PC-9 (cell line): ENCODE measurements around the gene INPPL1. TPM values are rescaled to one million over a fixed set of nuclear protein-coding genes. Genes with fewer than 3 reads are reported as not detected.

Experiments used
- BruUV-seq: library from RNA; stranded (reverse); fragments of 400-500 nt; replicated peaks from 2 replicates; lab custom pipeline; 2021; lab: Mats Ljungman, UMichigan
- CTCF ChIA-PET: fragments of 300-600 bp; sonication (Branson Sonifier 250); formaldehyde crosslinking; loops from one replicate; lab custom pipeline; 2022; ENCODE audit warnings: antibody characterized with exemption; lab: Charles Lee
- POLR2A ChIA-PET: fragments of 300-600 bp; sonication (Branson Sonifier 250); formaldehyde crosslinking; loops from one replicate; lab custom pipeline; 2022; ENCODE audit warnings: antibody characterized with exemption; ENCODE audit not compliant: unreplicated experiment; lab: Charles Lee
- DNase-seq, 2 experiments: peaks; one replicate each; pipeline versions ENCODE4 v3.0.0 to v3.0.0-alpha.2; 2015 to 2022; ENCODE audit warnings: mixed read lengths in 1 of 2
- H2AFZ ChIP-seq: fragments of 200-600 bp; sonication (generic); 2 replicates; pipeline ENCODE4 v1.8.1; 2017; ENCODE audit warnings: antibody characterized with exemption
- H3F3A ChIP-seq: fragments of 200-600 bp; sonication (generic); 2 replicates; pipeline ENCODE4 v1.8.1; 2017; ENCODE audit warnings: antibody characterized with exemption, mild to moderate bottlenecking, low read depth; ENCODE audit not compliant: insufficient read depth
- H3K27ac ChIP-seq: fragments of 200-600 bp; sonication (generic); 2 replicates; pipeline ENCODE4 v1.6.1; 2016; ENCODE audit warnings: mixed run types
- H3K27me3 ChIP-seq: fragments of 200-600 bp; sonication (generic); 2 replicates; pipeline ENCODE4 v1.6.1; 2016; ENCODE audit warnings: low read depth, mixed run types; ENCODE audit not compliant: insufficient read depth
- H3K36me3 ChIP-seq: fragments of 200-600 bp; sonication (generic); 2 replicates; pipeline ENCODE4 v1.6.1; 2016; ENCODE audit warnings: low read depth, mixed run types
- H3K4me1 ChIP-seq: fragments of 200-600 bp; sonication (generic); replicated peaks from 2 replicates; pipeline ENCODE4 v1.6.1; 2016; ENCODE audit warnings: mixed run types; ENCODE audit not compliant: insufficient read depth
- H3K4me2 ChIP-seq: fragments of 200-600 bp; sonication (generic); 2 replicates; pipeline ENCODE4 v1.6.1; 2017; ENCODE audit warnings: mixed run types
- H3K4me3 ChIP-seq: fragments of 200-600 bp; sonication (generic); 2 replicates; pipeline ENCODE4 v1.6.1; 2016; ENCODE audit warnings: mixed run types
- H3K79me2 ChIP-seq: fragments of 200-600 bp; sonication (generic); 2 replicates; pipeline ENCODE4 v1.6.1; 2017; ENCODE audit warnings: low read depth, mixed run types
- H3K9me2 ChIP-seq: fragments of 200-600 bp; sonication (generic); 2 replicates; pipeline ENCODE4 v1.8.1; 2017; ENCODE audit warnings: mild to moderate bottlenecking; ENCODE audit not compliant: insufficient read depth
- H3K9me3 ChIP-seq: fragments of 200-600 bp; sonication (generic); 2 replicates; pipeline ENCODE4 v1.8.1; 2016; ENCODE audit warnings: low read depth; ENCODE audit not compliant: insufficient read depth
- H4K20me1 ChIP-seq: fragments of 200-600 bp; sonication (generic); 2 replicates; pipeline ENCODE4 v1.8.1; 2017; ENCODE audit not compliant: insufficient read depth
- EZH2 ChIP-seq: fragments of 200-600 bp; sonication (generic); IDR thresholded peaks from 2 replicates; pipeline ENCODE4 v1.8.0; 2017; ENCODE audit warnings: antibody characterized with exemption, low read depth
- intact Hi-C: fragments of 100-400 bp; cut with micrococcal nuclease; formaldehyde crosslinking; loops from one replicate; pipeline ENCODE4 v1.10.0; 2022; ENCODE audit not compliant: unreplicated experiment
- total RNA-seq: library from RNA; stranded (reverse); gene quantifications from 2 replicates; pipeline ENCODE4 v1.2.3, GENCODE V29; 2021
- TF ChIP-seq, protein P1 (sequence below): fragments of 200-600 bp; sonication (generic); conservative IDR thresholded peaks from 2 replicates; pipeline ENCODE4 v1.6.1; 2017; ENCODE audit warnings: mixed run types, antibody characterized with exemption, mild to moderate bottlenecking, moderate library complexity

Gene INPPL1
- total RNA-seq, 1 experiment from 2014 or later = 199 TPM

DNA sequence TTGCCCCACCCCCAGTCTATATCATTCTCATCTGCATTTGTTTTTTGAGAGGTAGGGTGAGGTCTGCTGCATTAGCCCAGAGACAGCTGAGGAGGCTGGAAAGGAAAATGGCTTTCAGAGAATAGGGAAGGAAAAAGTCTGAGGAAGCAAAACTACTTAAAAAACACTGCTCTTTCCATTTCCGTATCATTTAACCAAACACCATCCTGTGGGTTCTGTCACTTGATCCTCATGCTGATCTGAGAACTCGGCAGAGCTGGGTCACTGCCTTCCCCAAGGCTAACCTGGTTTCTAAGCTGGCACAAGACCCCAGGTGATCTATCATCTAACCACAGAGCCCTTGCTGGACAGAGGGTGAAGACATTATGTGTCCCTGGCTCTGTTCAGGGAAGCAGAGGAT, 6.7 kb upstream of the INPPL1 start:
- TF ChIP-seq EZH2 = no peak
- TF ChIP-seq, protein P1, sequence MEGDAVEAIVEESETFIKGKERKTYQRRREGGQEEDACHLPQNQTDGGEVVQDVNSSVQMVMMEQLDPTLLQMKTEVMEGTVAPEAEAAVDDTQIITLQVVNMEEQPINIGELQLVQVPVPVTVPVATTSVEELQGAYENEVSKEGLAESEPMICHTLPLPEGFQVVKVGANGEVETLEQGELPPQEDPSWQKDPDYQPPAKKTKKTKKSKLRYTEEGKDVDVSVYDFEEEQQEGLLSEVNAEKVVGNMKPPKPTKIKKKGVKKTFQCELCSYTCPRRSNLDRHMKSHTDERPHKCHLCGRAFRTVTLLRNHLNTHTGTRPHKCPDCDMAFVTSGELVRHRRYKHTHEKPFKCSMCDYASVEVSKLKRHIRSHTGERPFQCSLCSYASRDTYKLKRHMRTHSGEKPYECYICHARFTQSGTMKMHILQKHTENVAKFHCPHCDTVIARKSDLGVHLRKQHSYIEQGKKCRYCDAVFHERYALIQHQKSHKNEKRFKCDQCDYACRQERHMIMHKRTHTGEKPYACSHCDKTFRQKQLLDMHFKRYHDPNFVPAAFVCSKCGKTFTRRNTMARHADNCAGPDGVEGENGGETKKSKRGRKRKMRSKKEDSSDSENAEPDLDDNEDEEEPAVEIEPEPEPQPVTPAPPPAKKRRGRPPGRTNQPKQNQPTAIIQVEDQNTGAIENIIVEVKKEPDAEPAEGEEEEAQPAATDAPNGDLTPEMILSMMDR = no peak
- H3K27ac ChIP-seq = no peak overlapping the region
- H2AFZ ChIP-seq = no peak overlapping the region
- H3K27me3 ChIP-seq = 0 out of 2 replicates have a peak, but pooled peaks cover 4% of the 10 kb centered on the region
- H3K9me3 ChIP-seq = no peaks in the 10 kb centered on the region
- H3K36me3 ChIP-seq = no peaks in the 10 kb centered on the region
- no peak overlapping the region for H3K4me2 ChIP-seq
- no peaks in the 10 kb centered on the region for H3K9me2 ChIP-seq
- CTCF ChIA-PET = no interaction called here
- no peaks in the 10 kb centered on the region for H3K79me2 ChIP-seq
- H3K4me1 ChIP-seq = peaks cover 12% of the 10 kb centered on the region
- POLR2A ChIA-PET = no interaction called here
- H4K20me1 ChIP-seq = no peaks in the 10 kb centered on the region
- DNase-seq = no peak
- intact Hi-C loops = no loop called here
- BruUV-seq = no TSS peak
- H3K4me3 ChIP-seq = no peak overlapping the region
- H3F3A ChIP-seq = peaks cover 5% of the 10 kb centered on the region

DNA sequence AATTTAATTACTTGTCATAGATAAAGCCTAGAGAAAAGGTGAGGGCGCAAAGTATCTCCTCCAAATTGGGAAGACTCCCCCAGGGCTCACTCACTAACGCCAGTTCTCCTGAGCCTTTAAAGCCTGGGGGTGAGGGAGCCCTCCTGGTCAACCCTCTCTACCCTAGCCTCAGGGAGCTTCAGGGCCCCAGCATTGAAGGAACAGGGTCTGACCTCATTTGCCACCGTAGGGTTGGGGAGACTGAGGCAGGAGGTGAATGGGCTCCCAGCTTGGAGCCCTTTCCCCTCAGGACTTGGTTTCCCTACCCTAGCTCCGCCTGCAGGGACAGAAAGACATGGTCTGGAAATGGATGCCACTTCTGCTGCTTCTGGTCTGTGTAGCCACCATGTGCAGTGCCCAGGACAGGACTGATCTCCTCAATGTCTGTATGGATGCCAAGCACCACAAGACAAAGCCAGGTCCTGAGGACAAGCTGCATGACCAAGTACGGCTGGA, 6.3 kb upstream of the INPPL1 start:
- POLR2A ChIA-PET = no interaction called here
- peaks cover 13% of the 10 kb centered on the region for H3K4me1 ChIP-seq
- 0 out of 2 replicates have a peak, but pooled peaks cover 4% of the 10 kb centered on the region for H3K27me3 ChIP-seq
- BruUV-seq = no TSS peak
- H3F3A ChIP-seq = peaks cover 5% of the 10 kb centered on the region
- no peak overlapping the region for H3K27ac ChIP-seq
- CTCF ChIA-PET = no interaction called here
- H2AFZ ChIP-seq = no peak overlapping the region
- no peaks in the 10 kb centered on the region for H3K9me2 ChIP-seq
- no peaks in the 10 kb centered on the region for H3K79me2 ChIP-seq
- no peak for DNase-seq
- H3K9me3 ChIP-seq = no peaks in the 10 kb centered on the region
- H4K20me1 ChIP-seq = no peaks in the 10 kb centered on the region
- TF ChIP-seq, protein P1 = no peak
- no peak for TF ChIP-seq EZH2
- H3K36me3 ChIP-seq = no peaks in the 10 kb centered on the region
- H3K4me3 ChIP-seq = no peak overlapping the region
- H3K4me2 ChIP-seq = no peak overlapping the region
- intact Hi-C loops = no loop called here

DNA sequence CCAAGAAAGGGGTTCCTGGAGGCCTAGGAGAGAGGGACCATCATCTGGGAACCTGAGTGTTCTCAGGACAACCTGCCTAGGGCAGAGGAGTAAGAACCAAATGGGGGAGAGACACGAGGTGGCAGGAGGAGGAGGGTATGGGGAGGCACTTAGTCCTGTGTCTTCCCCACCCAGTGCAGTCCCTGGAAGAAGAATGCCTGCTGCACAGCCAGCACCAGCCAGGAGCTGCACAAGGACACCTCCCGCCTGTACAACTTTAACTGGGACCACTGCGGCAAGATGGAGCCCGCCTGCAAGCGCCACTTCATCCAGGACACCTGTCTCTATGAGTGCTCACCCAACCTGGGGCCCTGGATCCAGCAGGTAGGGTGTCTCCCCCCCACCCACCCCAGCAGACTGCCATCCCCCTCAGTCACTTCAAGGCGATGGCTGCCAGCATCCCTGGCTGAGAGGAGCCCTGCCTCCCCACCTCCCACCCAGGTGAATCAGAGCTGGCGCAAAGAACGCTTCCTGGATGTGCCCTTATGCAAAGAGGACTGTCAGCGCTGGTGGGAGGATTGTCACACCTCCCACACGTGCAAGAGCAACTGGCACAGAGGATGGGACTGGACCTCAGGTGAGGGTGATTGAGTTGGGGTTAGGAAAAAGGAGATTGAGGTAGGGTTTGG, 3.7 kb upstream of the INPPL1 start:
- CTCF ChIA-PET = no interaction called here

More for the DNA sequence above, 3.7 kb upstream of the INPPL1 start:
- Histone ChIP-seq H3K9me2 (no peaks in the 10 kb centered on the region), H3K9me3 (no peaks in the 10 kb centered on the region), H3K79me2 (peaks cover 17% of the 10 kb centered on the region), H4K20me1 (peaks cover 7% of the 10 kb centered on the region; the same call in 1 of the 2 replicates), H3K4me3 (no peak overlapping the region), H3K27me3 (0 out of 2 replicates have a peak, but pooled peaks cover 4% of the 10 kb centered on the region), H3F3A (peaks cover 5% of the 10 kb centered on the region), H3K36me3 (no peaks in the 10 kb centered on the region), H3K4me1 (peaks cover 16% of the 10 kb centered on the region), H3K27ac (no peak overlapping the region), H3K4me2 (no peak overlapping the region), H2AFZ (no peak overlapping the region)
- POLR2A ChIA-PET = no interaction called here
- intact Hi-C loops = loop anchor here (5.0 kb wide), 1 partner anchor 139 kb away; the partner anchor contains the start of genes LRRC51 and NUMA1
- TF ChIP-seq EZH2 = no peak
- TF ChIP-seq, protein P1 = no peak
- no peak for DNase-seq
- no TSS peak for BruUV-seq
